ENCODE measurements around the gene IQCK.

Gene IQCK

GRCh38 chr16:19746561-19746960 lies 28.5 kb downstream of the IQCK start:
- no peaks in the 10 kb centered on the region for H3K9me3 ChIP-seq (ENCODE audit: control insufficient read depth, insufficient read depth, low read depth, low read length)
- no peak overlapping the region for H3K4me3 ChIP-seq (ENCODE audit: low read depth, low read length)
- H3K4me1 ChIP-seq (ENCODE audit: control insufficient read depth, insufficient read depth, low read length): 0 out of 2 replicates have a peak, but pooled peaks cover 2% of the 10 kb centered on the region
- ChIA-PET CTCF (no interaction called here), POLR2A (no interaction called here)
- TF ChIP-seq, protein P1, sequence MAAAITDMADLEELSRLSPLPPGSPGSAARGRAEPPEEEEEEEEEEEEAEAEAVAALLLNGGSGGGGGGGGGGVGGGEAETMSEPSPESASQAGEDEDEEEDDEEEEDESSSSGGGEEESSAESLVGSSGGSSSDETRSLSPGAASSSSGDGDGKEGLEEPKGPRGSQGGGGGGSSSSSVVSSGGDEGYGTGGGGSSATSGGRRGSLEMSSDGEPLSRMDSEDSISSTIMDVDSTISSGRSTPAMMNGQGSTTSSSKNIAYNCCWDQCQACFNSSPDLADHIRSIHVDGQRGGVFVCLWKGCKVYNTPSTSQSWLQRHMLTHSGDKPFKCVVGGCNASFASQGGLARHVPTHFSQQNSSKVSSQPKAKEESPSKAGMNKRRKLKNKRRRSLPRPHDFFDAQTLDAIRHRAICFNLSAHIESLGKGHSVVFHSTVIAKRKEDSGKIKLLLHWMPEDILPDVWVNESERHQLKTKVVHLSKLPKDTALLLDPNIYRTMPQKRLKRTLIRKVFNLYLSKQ (tag by site-specific recombination; IDR thresholded peaks at IDR 0.05; ENCODE audit: borderline replicate concordance): no peak
- TF ChIP-seq FEZF1 (tag by site-specific recombination; IDR thresholded peaks at IDR 0.05) (no peak), ZNF426 (tag by site-specific recombination; IDR thresholded peaks at IDR 0.05) (no peak), ZFP41 (tag by site-specific recombination; IDR thresholded peaks at IDR 0.05; ENCODE audit: borderline replicate concordance) (no peak)
- TF ChIP-seq, protein P2, sequence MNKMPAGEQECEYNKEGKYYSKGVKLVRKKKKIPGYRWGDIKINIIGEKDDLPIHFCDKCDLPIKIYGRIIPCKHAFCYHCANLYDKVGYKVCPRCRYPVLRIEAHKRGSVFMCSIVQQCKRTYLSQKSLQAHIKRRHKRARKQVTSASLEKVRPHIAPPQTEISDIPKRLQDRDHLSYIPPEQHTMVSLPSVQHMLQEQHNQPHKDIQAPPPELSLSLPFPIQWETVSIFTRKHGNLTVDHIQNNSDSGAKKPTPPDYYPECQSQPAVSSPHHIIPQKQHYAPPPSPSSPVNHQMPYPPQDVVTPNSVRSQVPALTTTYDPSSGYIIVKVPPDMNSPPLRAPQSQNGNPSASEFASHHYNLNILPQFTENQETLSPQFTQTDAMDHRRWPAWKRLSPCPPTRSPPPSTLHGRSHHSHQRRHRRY (tag by site-specific recombination; IDR thresholded peaks at IDR 0.05): no peak
- TF ChIP-seq, protein P3, sequence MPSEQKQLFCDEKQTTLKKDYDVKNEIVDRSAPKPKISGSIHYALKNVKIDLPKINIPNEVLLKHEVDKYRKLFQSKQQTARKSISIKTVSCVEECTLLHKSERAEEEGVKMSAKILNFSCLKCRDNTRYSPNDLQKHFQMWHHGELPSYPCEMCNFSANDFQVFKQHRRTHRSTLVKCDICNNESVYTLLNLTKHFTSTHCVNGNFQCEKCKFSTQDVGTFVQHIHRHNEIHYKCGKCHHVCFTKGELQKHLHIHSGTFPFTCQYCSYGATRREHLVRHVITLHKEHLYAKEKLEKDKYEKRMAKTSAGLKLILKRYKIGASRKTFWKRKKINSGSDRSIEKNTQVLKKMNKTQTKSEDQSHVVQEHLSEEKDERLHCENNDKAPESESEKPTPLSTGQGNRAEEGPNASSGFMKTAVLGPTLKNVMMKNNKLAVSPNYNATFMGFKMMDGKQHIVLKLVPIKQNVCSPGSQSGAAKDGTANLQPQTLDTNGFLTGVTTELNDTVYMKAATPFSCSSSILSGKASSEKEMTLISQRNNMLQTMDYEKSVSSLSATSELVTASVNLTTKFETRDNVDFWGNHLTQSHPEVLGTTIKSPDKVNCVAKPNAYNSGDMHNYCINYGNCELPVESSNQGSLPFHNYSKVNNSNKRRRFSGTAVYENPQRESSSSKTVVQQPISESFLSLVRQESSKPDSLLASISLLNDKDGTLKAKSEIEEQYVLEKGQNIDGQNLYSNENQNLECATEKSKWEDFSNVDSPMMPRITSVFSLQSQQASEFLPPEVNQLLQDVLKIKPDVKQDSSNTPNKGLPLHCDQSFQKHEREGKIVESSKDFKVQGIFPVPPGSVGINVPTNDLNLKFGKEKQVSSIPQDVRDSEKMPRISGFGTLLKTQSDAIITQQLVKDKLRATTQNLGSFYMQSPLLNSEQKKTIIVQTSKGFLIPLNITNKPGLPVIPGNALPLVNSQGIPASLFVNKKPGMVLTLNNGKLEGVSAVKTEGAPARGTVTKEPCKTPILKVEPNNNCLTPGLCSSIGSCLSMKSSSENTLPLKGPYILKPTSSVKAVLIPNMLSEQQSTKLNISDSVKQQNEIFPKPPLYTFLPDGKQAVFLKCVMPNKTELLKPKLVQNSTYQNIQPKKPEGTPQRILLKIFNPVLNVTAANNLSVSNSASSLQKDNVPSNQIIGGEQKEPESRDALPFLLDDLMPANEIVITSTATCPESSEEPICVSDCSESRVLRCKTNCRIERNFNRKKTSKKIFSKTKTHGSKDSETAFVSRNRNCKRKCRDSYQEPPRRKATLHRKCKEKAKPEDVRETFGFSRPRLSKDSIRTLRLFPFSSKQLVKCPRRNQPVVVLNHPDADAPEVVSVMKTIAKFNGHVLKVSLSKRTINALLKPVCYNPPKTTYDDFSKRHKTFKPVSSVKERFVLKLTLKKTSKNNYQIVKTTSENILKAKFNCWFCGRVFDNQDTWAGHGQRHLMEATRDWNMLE (tag by site-specific recombination; conservative IDR thresholded peaks at IDR 0.05; ENCODE audit: low read depth): no peak
- H3K36me3 ChIP-seq (ENCODE audit: control insufficient read depth in 2 of 2, insufficient read depth in 1 of 2, low read length in 2 of 2): no peaks in the 10 kb centered on the region
- no peak overlapping the region for H3K27ac ChIP-seq (ENCODE audit: extremely low read depth, low read depth, low read length)

DNA sequence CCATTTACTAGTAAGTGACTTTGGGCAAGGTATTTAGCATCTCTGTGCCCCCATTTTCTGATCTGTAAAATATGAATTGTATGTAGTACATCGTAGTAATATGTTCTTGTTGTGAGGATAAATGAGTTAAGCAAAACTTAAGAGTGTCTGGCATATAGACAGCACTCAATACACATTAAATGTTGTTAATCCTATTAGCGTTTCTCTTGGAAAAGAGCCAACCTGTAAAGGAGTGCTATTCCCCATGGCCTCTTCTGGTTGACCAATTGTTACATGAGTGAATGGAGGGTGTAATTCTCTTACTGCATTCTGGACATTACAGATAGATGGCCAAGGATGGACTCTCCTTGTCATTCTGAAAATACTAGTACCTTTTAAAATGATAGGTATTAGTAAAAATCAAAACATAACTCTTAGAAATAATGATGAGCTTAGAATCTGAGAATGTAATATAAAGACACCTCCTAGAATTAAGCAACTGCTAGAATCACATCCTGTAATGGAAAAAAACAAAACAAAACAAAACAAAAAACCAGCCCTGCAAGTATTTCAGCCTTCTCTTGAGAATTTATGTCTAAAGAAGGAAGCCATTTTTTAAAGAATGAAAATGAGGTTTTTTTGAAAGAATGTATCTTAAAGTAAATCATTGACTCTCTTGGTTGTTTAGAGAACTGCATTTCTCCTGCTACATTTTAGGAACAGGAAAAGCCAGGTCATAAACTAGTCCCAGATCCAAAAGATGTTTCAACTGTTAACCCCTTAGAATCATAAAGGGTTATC lies 30.5 kb downstream of the IQCK start:
- POLR2A ChIA-PET: interaction anchor here (0.5 kb wide), 1 partner anchor 23 kb away, joined by 3 read pairs; no protein-coding TSS in a partner anchor
- Histone ChIP-seq H3K36me3 (ENCODE audit: control insufficient read depth in 2 of 2, insufficient read depth in 1 of 2, low read length in 2 of 2) (no peaks in the 10 kb centered on the region), H3K4me3 (ENCODE audit: low read depth, low read length) (no peak overlapping the region), H3K27ac (ENCODE audit: extremely low read depth, low read depth, low read length) (no peak overlapping the region), H3K4me1 (ENCODE audit: control insufficient read depth, insufficient read depth, low read length) (0 out of 2 replicates have a peak, but pooled peaks cover 2% of the 10 kb centered on the region), H3K9me3 (ENCODE audit: control insufficient read depth, insufficient read depth, low read depth, low read length) (no peaks in the 10 kb centered on the region)
- CTCF ChIA-PET: interaction anchor here (0.6 to 0.7 kb wide), 2 partner anchors 59 to 159 kb away, joined by 3 read pairs; no protein-coding TSS in a partner anchor
- no peak for TF ChIP-seq ZNF433 (tag by site-specific recombination; IDR thresholded peaks at IDR 0.05; ENCODE audit: low read depth)
- TF ChIP-seq GLIS2 (tag by site-specific recombination; IDR thresholded peaks at IDR 0.05): no peak
- TF ChIP-seq ZNF350 (tag by site-specific recombination; IDR thresholded peaks at IDR 0.05): no peak
- TF ChIP-seq ZNF654 (tag by site-specific recombination; IDR thresholded peaks at IDR 0.05; ENCODE audit: low read depth): no peak
- TF ChIP-seq, protein P4, sequence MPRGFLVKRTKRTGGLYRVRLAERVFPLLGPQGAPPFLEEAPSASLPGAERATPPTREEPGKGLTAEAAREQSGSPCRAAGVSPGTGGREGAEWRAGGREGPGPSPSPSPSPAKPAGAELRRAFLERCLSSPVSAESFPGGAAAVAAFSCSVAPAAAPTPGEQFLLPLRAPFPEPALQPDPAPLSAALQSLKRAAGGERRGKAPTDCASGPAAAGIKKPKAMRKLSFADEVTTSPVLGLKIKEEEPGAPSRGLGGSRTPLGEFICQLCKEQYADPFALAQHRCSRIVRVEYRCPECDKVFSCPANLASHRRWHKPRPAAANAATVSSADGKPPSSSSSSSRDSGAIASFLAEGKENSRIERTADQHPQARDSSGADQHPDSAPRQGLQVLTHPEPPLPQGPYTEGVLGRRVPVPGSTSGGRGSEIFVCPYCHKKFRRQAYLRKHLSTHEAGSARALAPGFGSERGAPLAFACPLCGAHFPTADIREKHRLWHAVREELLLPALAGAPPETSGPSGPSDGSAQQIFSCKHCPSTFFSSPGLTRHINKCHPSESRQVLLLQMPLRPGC (tag by site-specific recombination; IDR thresholded peaks at IDR 0.05): no peak
- TF ChIP-seq MYNN (tag by site-specific recombination; IDR thresholded peaks at IDR 0.05; ENCODE audit: borderline replicate concordance): no peak
- no peak for TF ChIP-seq ZNF624 (tag by site-specific recombination; IDR thresholded peaks at IDR 0.05)
- TF ChIP-seq ZNF658 (tag by site-specific recombination; IDR thresholded peaks at IDR 0.05): no peak
- no peak for TF ChIP-seq ZNF335 (tag by site-specific recombination; conservative IDR thresholded peaks at IDR 0.05)
- no peak for TF ChIP-seq ZNF621 (tag by site-specific recombination; IDR thresholded peaks at IDR 0.05)

Measured in HEK293 (cell line).